K562 (cell line): ENCODE data around the gene LAX1. TPM values are rescaled to one million over a fixed set of nuclear protein-coding genes. Genes with fewer than 3 reads are reported as not detected.

ENCODE experiments used
- AFF1 ChIP-seq, 2 experiments: fragments of 450-650 bp; IDR thresholded peaks; 2 replicates each; pipeline ENCODE4 v1.6.1; 2018; ENCODE audit warnings: mild to moderate bottlenecking in 2 of 2, low read depth in 1 of 2; ENCODE audit not compliant: partially characterized antibody in 2 of 2
- BRCA1 ChIP-seq, 2 experiments: fragments of 450-650 bp in 1 of 2; sonication (generic) in 1 of 2; formaldehyde crosslinking in 1 of 2; IDR thresholded peaks; 2 replicates each; pipeline versions ENCODE4 v1.5.0 to v1.6.1; 2017 to 2020; ENCODE audit warnings: mild to moderate bottlenecking in 1 of 2, missing genetic modification reagents in 1 of 2
- BRF2 ChIP-seq: IDR thresholded peaks from 3 replicates; pipeline ENCODE4 v1.6.1; 2011; ENCODE audit warnings: borderline replicate concordance, mild to moderate bottlenecking; ENCODE audit not compliant: insufficient read length, insufficient read depth
- CHD4 ChIP-seq: fragments of 200-600 bp; sonication (generic); IDR thresholded peaks from 3 replicates; pipeline ENCODE4 v1.6.1; 2012; ENCODE audit warnings: low read depth, mild to moderate bottlenecking, mixed read lengths, low read length, inconsistent platforms; ENCODE audit not compliant: insufficient read depth, insufficient replicate concordance, poor library complexity, severe bottlenecking
- CTBP1 ChIP-seq: fragments of 450-650 bp; IDR thresholded peaks from 2 replicates; pipeline ENCODE4 v1.6.1; 2016; ENCODE audit warnings: borderline replicate concordance
- ETS1 ChIP-seq: conservative IDR thresholded peaks from 2 replicates; pipeline ENCODE4 v1.6.1; 2011; ENCODE audit warnings: low read depth, mild to moderate bottlenecking, low read length; ENCODE audit not compliant: control insufficient read depth
- HDAC6 ChIP-seq: IDR thresholded peaks from 2 replicates; pipeline ENCODE4 v1.6.1; 2012; ENCODE audit warnings: low read depth, mild to moderate bottlenecking, control low read depth, inconsistent platforms, low read length, moderate library complexity
- MLX ChIP-seq, 2 experiments: fragments of 450-650 bp in 1 of 2; sonication (generic) in 1 of 2; formaldehyde crosslinking; conservative IDR thresholded peaks; 2 replicates each; pipeline versions ENCODE4 v1.4.0 to v1.8.1; 2020 to 2022; ENCODE audit warnings: mild to moderate bottlenecking in 1 of 2, missing genetic modification reagents in 1 of 2
- PTRF ChIP-seq: fragments of 450-650 bp; IDR thresholded peaks from 2 replicates; pipeline ENCODE4 v1.6.1; 2016; ENCODE audit warnings: mild to moderate bottlenecking, missing genetic modification characterization, missing compliant biosample characterization
- RUNX1 ChIP-seq: sonication (generic); IDR thresholded peaks from 2 replicates; pipeline ENCODE4 v1.6.1; 2016; ENCODE audit warnings: antibody characterized with exemption, low read depth
- USF1 ChIP-seq: sonication (generic); formaldehyde crosslinking; IDR thresholded peaks from 2 replicates; pipeline ENCODE4 v1.9.0; 2022; ENCODE audit warnings: mild to moderate bottlenecking, missing genetic modification reagents
- ZMIZ1 ChIP-seq, 2 experiments: fragments of 150-350 bp in 1 of 2; IDR thresholded peaks; 2 replicates each; pipeline ENCODE4 v1.6.1; 2012 to 2016; ENCODE audit warnings: low read depth in 2 of 2, low read length in 2 of 2, mild to moderate bottlenecking in 1 of 2, moderate library complexity in 1 of 2
- ZNF586 ChIP-seq: fragments of 450-650 bp; formaldehyde crosslinking; conservative IDR thresholded peaks from 2 replicates; pipeline ENCODE4 v1.4.0; 2020; ENCODE audit warnings: mild to moderate bottlenecking, moderate library complexity
- polyA plus RNA-seq, 8 experiments: library from polyadenylated mRNA; depleted of rRNA in 4 of 8; stranded (reverse) in 5 of 8; unstranded in 3 of 8; fragments of >200 nt; fragmentation: Nextera tagmentation in 2 of 8; fragmentation: Illumina TruSeq in 1 of 8; extraction: Ambion mirVana in 2 of 8; extraction: Trizol in 1 of 8; gene quantifications; 2 replicates each; pipeline versions ENCODE4 v1.2.1 to v1.2.3, GENCODE V29; 2011 to 2014; ENCODE audit warnings: inconsistent platforms in 1 of 8, missing spikeins in 1 of 8
- total RNA-seq, 7 experiments: library from RNA; depleted of rRNA in 6 of 7; stranded (reverse); fragments of >200 nt in 6 of 7; fragmentation: Illumina TruSeq in 2 of 7; extraction: Trizol in 2 of 7; gene quantifications; 2 replicates each; pipeline versions ENCODE4 v1.2.1 to v1.2.3, GENCODE V29; 2011 to 2021; ENCODE audit warnings: low replicate concordance in 1 of 7

The LAX1 gene
- total and polyA plus RNA-seq, 9 of the 15 experiments (the other 6 are each of a cell fraction or from before 2014, with no cell fraction given), result not detected

GRCh38 chr1:203726417-203726867 is 38.5 kb upstream of the LAX1 start (continued):
- TF ChIP-seq AFF1 (IDR thresholded peaks at IDR 0.05; ENCODE audit: low read depth in 1 of 2, partially characterized antibody in 2 of 2) (peak in 1 of 2 experiments; percentile 52), ZMIZ1 (IDR thresholded peaks at IDR 0.05; ENCODE audit: low read depth in 2 of 2, low read length in 2 of 2) (no peak), RUNX1 (no peak), USF1 (CRISPR knock-in tag) (no peak), CTBP1 (peak; percentile 92), ZNF586 (CRISPR knock-in tag) (no peak), ETS1 (no peak), CHD4 (no peak), BRF2 (no peak), BRCA1 (IDR thresholded peaks at IDR 0.05) (no peak), BRCA1 (CRISPR knock-in tag; IDR thresholded peaks at IDR 0.05) (no peak), PTRF (tag) (no peak), MLX (CRISPR knock-in tag; conservative IDR thresholded peaks at IDR 0.05) (no peak), HDAC6 (no peak)
